Activated T-helper 2 cell treated with anti-CD3 and anti-CD28 coated beads, Interferon-gamma antibody, Interleukin-2, Interleukin-4, amounts not matched to agents 10 μg/mL and 5 μg/mL and 100 μg/mL, durations not matched to agents 14 hours and 24 hours and 36 hours (primary cell): ENCODE measurements around the gene MAP2K2. TPM values are rescaled to one million over a fixed set of nuclear protein-coding genes. Genes with fewer than 3 reads are reported as not detected.
A peak's percentile ranks its signal among the peaks of the same experiment; 100 is the strongest.

Experiments
- DNase-seq: peaks from one replicate; pipeline ENCODE4 v3.0.0; 2021; ENCODE audit warnings: low spot score
- H3K27ac Mint-ChIP-seq: one replicate; pipeline ENCODE4 v1.8.0; 2021; ENCODE audit warnings: mixed read lengths
- H3K27me3 Mint-ChIP-seq: one replicate; pipeline ENCODE4 v1.8.0; 2021; ENCODE audit warnings: low read depth, mixed read lengths
- H3K36me3 Mint-ChIP-seq: one replicate; pipeline ENCODE4 v1.8.0; 2021; ENCODE audit warnings: low read depth, mixed read lengths
- H3K4me1 Mint-ChIP-seq: one replicate; pipeline ENCODE4 v1.8.0; 2021; ENCODE audit warnings: low read depth, mixed read lengths
- H3K4me3 Mint-ChIP-seq: one replicate; pipeline ENCODE4 v1.8.0; 2021; ENCODE audit warnings: low read depth, mild to moderate bottlenecking, moderate library complexity, mixed read lengths
- H3K9me3 Mint-ChIP-seq: one replicate; pipeline ENCODE4 v1.8.0; 2021; ENCODE audit warnings: mixed read lengths
- intact Hi-C: fragments of 100-400 bp; cut with micrococcal nuclease; formaldehyde crosslinking; loops from one replicate; pipeline ENCODE4 v1.15.1; 2023
- total RNA-seq: library from RNA; stranded (reverse); gene quantifications from 2 replicates; pipeline ENCODE4 v1.2.3, GENCODE V29; 2022

MAP2K2 gene
- total RNA-seq, 1 donor from 2014 or later, result 131 TPM

GRCh38 chr19:4064496-4065260, 59.2 kb downstream of the MAP2K2 start:
- DNase-seq, result peak; percentile 36
- Mint-ChIP-seq H3K4me3 (peak overlapping the region; percentile 80), H3K36me3 (peaks cover 15% of the 10 kb centered on the region), H3K9me3 (no peaks in the 10 kb centered on the region), H3K4me1 (peaks cover 17% of the 10 kb centered on the region), H3K27ac (no peak overlapping the region), H3K27me3 (no peaks in the 10 kb centered on the region)
- intact Hi-C loops, result loop anchor here (5.0 kb wide), 3 partner anchors 57 to 183 kb away; partner anchors contain the start of genes MAP2K2, PIAS4 and YJU2

GRCh38 chr19:4064149-4064495, 59.8 kb downstream of the MAP2K2 start:
- H3K36me3 Mint-ChIP-seq, result peaks cover 15% of the 10 kb centered on the region
- intact Hi-C loops, result no loop called here

DNA sequence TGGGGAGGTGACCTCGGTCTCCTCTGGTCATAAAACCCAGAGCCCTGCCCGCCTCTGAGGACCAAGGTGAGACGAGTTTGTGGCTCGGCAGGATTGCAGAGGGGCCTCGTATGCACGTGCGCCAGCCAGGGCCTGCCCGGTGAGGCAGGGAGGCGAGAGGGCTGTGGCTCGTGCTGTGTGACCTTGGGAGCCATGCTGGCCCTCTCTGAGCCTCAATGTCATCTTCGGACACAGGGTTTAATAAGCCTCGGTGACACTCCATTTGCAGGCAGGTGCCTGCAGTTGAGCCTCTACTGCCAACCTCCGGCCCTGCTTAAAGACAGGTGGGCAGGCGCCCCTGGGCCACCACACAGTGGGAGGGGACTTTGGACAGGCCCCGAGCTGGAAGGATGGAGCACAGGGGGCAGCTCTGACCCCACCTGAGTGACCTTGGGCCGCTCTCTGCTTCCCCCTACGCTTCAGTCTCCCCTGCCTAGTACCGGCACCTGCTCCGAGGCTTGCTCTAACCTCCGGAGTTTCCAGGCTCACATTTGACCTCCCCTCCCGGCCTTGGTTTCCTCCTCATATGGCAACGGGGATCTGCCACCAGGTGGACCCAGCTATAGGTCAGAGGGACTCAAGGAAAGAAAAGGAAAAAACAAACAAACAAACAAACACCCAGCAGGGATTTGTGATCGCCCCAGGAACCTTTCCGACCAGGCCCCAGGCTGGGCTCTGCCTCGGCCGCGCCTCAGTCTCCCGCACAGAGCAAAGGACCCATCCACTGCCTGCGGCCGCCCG, 60.4 kb downstream of the MAP2K2 start:
- intact Hi-C loops, result no loop called here
- Mint-ChIP-seq H3K27me3 (no peaks in the 10 kb centered on the region), H3K4me1 (peaks cover 9% of the 10 kb centered on the region)

More at GRCh38 chr19:4064149-4064495, 59.8 kb downstream of the MAP2K2 start:
- H3K27ac Mint-ChIP-seq, result no peak overlapping the region
- no peaks in the 10 kb centered on the region for H3K27me3 Mint-ChIP-seq
- H3K4me1 Mint-ChIP-seq, result peaks cover 13% of the 10 kb centered on the region
- H3K9me3 Mint-ChIP-seq, result no peaks in the 10 kb centered on the region
- peak overlapping the region; percentile 80 for H3K4me3 Mint-ChIP-seq
- DNase-seq, result no peak

GRCh38 chr19:4062419-4063368, 61.2 kb downstream of the MAP2K2 start:
- peaks cover 17% of the 10 kb centered on the region for H3K36me3 Mint-ChIP-seq
- no peaks in the 10 kb centered on the region for H3K9me3 Mint-ChIP-seq
- intact Hi-C loops, result no loop called here
- no peaks in the 10 kb centered on the region for H3K27me3 Mint-ChIP-seq
- H3K27ac Mint-ChIP-seq, result no peak overlapping the region
- H3K4me3 Mint-ChIP-seq, result peak overlapping the region; percentile 26
- H3K4me1 Mint-ChIP-seq, result peaks cover 4% of the 10 kb centered on the region
- DNase-seq, result no peak

More for the DNA sequence above, 60.4 kb downstream of the MAP2K2 start:
- no peak for DNase-seq
- H3K9me3 Mint-ChIP-seq, result no peaks in the 10 kb centered on the region
- H3K36me3 Mint-ChIP-seq, result peaks cover 15% of the 10 kb centered on the region
- peak overlapping the region; percentile 69 for H3K27ac Mint-ChIP-seq
- peak overlapping the region; percentile 80 for H3K4me3 Mint-ChIP-seq

GRCh38 chr19:4061683-4062418, 62.1 kb downstream of the MAP2K2 start:
- Mint-ChIP-seq H3K9me3 (no peaks in the 10 kb centered on the region), H3K36me3 (peaks cover 22% of the 10 kb centered on the region), H3K27me3 (no peaks in the 10 kb centered on the region), H3K4me3 (peak overlapping the region; percentile 26), H3K27ac (no peak overlapping the region), H3K4me1 (peaks cover 5% of the 10 kb centered on the region)
- DNase-seq, result no peak
- intact Hi-C loops, result no loop called here

GRCh38 chr19:4061178-4061682, 62.7 kb downstream of the MAP2K2 start:
- Mint-ChIP-seq H3K4me3 (no peak overlapping the region), H3K9me3 (no peaks in the 10 kb centered on the region), H3K27me3 (no peaks in the 10 kb centered on the region), H3K4me1 (peaks cover 5% of the 10 kb centered on the region), H3K36me3 (peaks cover 22% of the 10 kb centered on the region), H3K27ac (no peak overlapping the region)
- intact Hi-C loops, result no loop called here
- no peak for DNase-seq

GRCh38 chr19:4060621-4061177, 63.2 kb downstream of the MAP2K2 start:
- no peaks in the 10 kb centered on the region for H3K27me3 Mint-ChIP-seq
- DNase-seq, result no peak
- peak overlapping the region; percentile 62 for H3K27ac Mint-ChIP-seq
- H3K9me3 Mint-ChIP-seq, result no peaks in the 10 kb centered on the region
- peaks cover 27% of the 10 kb centered on the region for H3K36me3 Mint-ChIP-seq
- intact Hi-C loops, result no loop called here
- no peak overlapping the region for H3K4me3 Mint-ChIP-seq
- H3K4me1 Mint-ChIP-seq, result peaks cover 7% of the 10 kb centered on the region

DNA sequence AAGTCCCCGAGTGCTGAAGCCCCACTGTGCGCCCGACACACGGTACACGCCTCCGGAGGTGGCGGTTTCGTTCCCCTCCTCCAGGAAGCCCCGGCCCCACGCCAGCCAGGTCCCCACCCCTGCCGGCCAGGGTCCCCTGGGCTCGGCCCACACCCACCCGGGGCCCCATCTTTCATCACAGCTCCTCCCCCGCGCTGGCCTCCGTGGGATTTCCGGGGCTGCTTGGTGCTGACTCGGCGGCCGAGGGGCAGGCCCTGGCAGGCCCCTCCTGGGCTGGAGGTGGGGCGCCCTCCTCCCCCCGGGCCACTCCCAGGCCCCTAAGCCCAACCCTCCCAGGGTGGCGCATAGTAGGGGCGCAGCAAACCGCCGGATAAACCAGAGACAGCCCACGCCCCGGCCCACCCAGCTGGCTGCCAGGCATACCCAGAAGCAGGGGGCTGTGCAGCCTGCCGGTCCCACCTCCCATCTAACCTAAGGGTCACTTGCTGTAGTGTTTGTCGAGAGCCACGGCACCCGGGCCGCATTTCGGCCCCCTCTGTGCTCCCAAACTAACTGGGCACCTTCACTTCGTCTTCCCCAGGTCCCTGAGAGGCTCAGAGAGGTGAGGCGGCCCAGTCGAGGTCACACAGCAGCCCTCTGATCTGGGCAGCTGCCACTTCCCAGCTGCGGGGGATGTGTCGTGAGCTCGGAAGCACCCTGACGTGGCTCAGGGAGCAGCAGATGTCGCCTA, 63.9 kb downstream of the MAP2K2 start:
- Mint-ChIP-seq H3K4me3 (peak overlapping the region; percentile 8), H3K27ac (peak overlapping the region; percentile 62), H3K27me3 (no peaks in the 10 kb centered on the region), H3K36me3 (peaks cover 32% of the 10 kb centered on the region), H3K9me3 (no peaks in the 10 kb centered on the region), H3K4me1 (peaks cover 7% of the 10 kb centered on the region)
- intact Hi-C loops, result no loop called here
- DNase-seq, result no peak

GRCh38 chr19:4059453-4059871, 64.5 kb downstream of the MAP2K2 start:
- intact Hi-C loops, result no loop called here
- no peaks in the 10 kb centered on the region for H3K9me3 Mint-ChIP-seq
- peaks cover 7% of the 10 kb centered on the region for H3K4me1 Mint-ChIP-seq
- H3K27me3 Mint-ChIP-seq, result no peaks in the 10 kb centered on the region
- no peak for DNase-seq
- no peak overlapping the region for H3K27ac Mint-ChIP-seq
- peaks cover 36% of the 10 kb centered on the region for H3K36me3 Mint-ChIP-seq
- no peak overlapping the region for H3K4me3 Mint-ChIP-seq

DNA sequence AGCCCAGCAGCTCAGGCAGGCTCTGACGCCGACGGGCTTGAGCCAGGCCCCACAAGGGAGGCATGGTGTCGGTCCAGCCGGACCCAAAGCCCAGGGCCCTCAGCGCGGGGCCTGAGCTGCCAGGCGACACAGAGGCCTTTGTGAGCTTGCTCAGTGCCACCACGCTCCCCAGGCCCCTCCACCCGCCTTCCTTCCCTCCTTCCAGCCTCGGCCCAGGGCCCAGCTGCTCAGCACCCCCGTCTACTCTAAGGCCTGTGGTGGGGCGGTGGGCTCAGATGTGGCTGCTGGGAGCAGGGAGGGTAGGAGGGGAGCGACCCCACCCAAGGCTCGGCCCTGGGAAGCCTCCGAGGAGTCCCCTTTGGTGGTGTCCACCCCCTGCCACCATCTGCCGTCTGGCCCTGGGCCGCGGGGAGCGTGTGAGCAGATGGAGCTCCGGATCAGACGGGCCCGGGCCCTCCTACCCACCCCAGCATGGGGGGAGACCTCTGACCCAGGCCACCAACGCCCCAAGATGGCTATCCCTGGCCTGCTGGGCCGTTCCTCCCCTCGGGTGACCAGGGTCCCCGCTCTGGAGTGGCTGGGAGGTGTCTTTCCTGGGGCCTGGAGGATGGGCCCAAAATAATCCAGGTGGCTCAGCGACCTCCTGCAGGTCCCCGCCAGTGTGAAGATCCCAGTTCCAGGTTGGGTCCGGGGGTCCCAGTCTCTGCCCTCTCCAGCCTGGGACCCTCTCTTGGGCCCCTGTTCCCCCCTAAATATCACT, 65.0 kb downstream of the MAP2K2 start:
- peaks cover 6% of the 10 kb centered on the region for H3K4me1 Mint-ChIP-seq
- no peak overlapping the region for H3K27ac Mint-ChIP-seq
- intact Hi-C loops, result no loop called here
- H3K9me3 Mint-ChIP-seq, result no peaks in the 10 kb centered on the region
- no peak overlapping the region for H3K4me3 Mint-ChIP-seq
- no peak for DNase-seq
- no peaks in the 10 kb centered on the region for H3K27me3 Mint-ChIP-seq
- H3K36me3 Mint-ChIP-seq, result peaks cover 32% of the 10 kb centered on the region
